ENCODE data around the gene MCC. TPM values are rescaled to one million over a fixed set of nuclear protein-coding genes. Genes with fewer than 3 reads are reported as not detected.

The MCC gene
- total and polyA plus RNA-seq, 12 donors: 1.8 to 12.6 (median 8.9) TPM

DNA sequence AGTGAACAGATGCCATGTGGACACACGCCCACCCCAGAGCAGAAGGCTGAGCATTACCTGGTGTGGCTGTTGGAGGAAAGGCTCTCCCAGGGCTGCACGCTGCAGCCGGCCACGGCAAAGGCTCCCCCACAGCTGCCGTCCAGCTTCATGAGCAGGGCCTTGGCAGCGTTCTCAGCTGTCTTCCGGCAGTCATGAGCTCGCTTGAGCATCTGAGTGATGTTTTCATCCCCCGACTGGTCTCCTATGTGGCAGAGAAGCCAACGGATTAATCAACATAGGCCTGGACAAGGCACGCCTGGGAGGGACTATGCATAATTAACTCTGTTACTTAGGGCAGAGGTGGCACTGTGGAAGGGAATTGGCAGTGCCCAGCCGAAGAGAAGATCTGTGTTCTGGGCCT is 424.3 kb downstream of the MCC start:
- H3K36me3 ChIP-seq (replicated peaks in 1 of 2): no peaks in the 10 kb centered on the region
- no peaks in the 10 kb centered on the region for H3K9me3 ChIP-seq (replicated peaks in 1 of 3)
- peaks cover 0 to 9% of the 10 kb centered on the region in 2 donors for H3K4me1 ChIP-seq (replicated peaks in 1 of 2)
- TF ChIP-seq, protein P1, sequence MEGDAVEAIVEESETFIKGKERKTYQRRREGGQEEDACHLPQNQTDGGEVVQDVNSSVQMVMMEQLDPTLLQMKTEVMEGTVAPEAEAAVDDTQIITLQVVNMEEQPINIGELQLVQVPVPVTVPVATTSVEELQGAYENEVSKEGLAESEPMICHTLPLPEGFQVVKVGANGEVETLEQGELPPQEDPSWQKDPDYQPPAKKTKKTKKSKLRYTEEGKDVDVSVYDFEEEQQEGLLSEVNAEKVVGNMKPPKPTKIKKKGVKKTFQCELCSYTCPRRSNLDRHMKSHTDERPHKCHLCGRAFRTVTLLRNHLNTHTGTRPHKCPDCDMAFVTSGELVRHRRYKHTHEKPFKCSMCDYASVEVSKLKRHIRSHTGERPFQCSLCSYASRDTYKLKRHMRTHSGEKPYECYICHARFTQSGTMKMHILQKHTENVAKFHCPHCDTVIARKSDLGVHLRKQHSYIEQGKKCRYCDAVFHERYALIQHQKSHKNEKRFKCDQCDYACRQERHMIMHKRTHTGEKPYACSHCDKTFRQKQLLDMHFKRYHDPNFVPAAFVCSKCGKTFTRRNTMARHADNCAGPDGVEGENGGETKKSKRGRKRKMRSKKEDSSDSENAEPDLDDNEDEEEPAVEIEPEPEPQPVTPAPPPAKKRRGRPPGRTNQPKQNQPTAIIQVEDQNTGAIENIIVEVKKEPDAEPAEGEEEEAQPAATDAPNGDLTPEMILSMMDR (IDR thresholded peaks at IDR 0.05): no peak
- no peak for TF ChIP-seq POLR2A (IDR thresholded peaks at IDR 0.05)
- H3K27ac ChIP-seq: no peak overlapping the region
- peak in 1 of 7 donors; percentile 21 for DNase-seq
- no peak overlapping the region for H3K4me3 ChIP-seq
- H3K27me3 ChIP-seq: no peaks in the 10 kb centered on the region
- intact Hi-C loops (cut with DNase I): no loop called here
- WGBS, 4 donors: 80 to 92% (median 89%) methylated on average over 3 to 12 of the region's 12 CpGs

- Histone ChIP-seq H3K9me3 (replicated peaks in 1 of 3) (no peaks in the 10 kb centered on the region), H3K36me3 (replicated peaks in 1 of 2) (no peaks in the 10 kb centered on the region), H3K27me3 (no peaks in the 10 kb centered on the region), H3K4me1 (replicated peaks in 1 of 2) (peaks cover 0 to 9% of the 10 kb centered on the region in 2 donors), H3K4me3 (no peak overlapping the region), H3K27ac (no peak overlapping the region)
- DNase-seq: peak in 1 of 7 donors; percentile 5
- TF ChIP-seq, protein P1 (IDR thresholded peaks at IDR 0.05): no peak
- TF ChIP-seq POLR2A (IDR thresholded peaks at IDR 0.05): no peak
- intact Hi-C loops (cut with DNase I): no loop called here
- 89 to 94% (median 90%) methylated on average over 6 of the region's 6 CpGs for WGBS, 4 donors
Observed at GRCh38 chr5:113062869-113063508, 425.3 kb downstream of the MCC start.

DNA sequence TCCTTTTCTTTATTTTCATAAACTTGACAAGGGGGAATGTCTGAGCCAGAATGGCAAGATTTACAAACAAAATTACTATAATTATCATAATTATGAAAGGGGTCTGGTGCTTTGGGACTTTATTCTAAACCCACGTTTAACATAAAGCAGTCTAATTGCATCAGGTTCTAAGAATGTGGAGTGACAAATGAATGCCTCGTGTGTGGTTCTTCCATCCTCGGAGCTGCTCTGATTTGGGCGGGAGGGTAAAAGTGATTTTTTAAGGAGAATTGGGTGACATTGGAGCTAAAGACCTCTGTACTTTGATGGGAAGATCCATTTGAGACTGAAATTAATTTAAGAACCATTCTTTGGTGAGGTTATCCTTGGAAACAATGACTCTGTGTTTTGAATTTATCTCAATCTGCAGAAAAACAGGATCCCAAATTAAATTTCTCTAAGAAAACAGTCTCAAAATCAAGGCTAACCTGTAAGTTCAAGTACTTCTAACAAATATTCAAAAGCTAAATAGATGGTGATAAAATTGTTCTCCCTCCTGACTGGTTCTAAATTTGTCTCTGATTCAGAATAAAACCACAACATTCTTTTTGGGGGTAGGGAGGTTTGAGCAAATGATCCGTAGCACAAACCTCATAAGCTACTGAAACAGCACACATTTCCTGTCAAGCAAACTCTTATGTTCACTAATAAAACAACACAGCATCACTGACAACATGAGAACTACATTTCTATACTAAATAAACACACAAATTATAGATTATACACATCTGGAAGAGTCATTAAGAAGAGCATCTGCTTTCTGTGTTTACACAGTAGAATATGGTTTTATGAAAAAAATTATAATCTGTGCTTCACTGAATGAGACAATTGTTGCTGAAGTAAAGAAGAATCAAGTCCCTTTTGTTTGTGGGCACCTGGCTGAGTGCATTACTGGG is 426.1 kb downstream of the MCC start:
- Histone ChIP-seq H3K27ac (no peak overlapping the region), H3K27me3 (no peaks in the 10 kb centered on the region), H3K4me3 (no peak overlapping the region), H3K4me1 (replicated peaks in 1 of 2) (peaks cover 0 to 9% of the 10 kb centered on the region in 2 donors), H3K36me3 (replicated peaks in 1 of 2) (no peaks in the 10 kb centered on the region), H3K9me3 (replicated peaks in 1 of 3) (no peaks in the 10 kb centered on the region)
- no peak for TF ChIP-seq POLR2A (IDR thresholded peaks at IDR 0.05)
- TF ChIP-seq, protein P1 (IDR thresholded peaks at IDR 0.05): no peak
- 65 to 79% (median 70%) methylated on average over 5 of the region's 5 CpGs for WGBS, 4 donors
- no peak for DNase-seq
- intact Hi-C loops (cut with DNase I): no loop called here

DNA sequence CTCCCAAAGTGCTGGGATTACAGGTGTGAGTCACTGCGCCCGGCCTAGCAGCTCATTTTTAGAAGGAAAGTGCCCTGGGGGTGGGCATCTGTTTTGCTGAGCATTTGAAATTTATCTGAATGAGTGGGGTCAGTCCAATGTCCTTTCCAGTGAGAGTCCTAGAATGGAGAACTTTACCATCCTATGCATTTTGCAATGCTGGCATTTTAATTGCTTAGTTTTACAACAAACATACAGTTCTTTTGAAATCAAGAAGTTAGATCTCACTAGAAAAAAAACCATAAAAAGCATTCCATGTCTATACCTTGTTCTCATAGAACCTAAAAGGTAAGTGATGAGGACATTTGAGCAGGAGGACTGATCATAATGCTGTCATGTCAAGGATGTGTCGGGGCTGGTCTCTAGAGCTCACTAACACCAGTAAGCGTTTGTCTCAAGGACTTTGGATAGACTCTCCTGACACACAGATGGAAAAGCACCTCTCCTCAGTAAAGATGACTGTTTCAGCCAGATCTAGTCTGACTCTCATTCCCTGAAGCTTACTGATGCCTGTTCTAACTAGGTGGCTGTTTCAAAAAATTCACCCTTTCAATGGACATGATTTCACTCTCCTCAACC is 427.7 kb downstream of the MCC start:
- no peaks in the 10 kb centered on the region for H3K9me3 ChIP-seq (replicated peaks in 1 of 3)
- no peaks in the 10 kb centered on the region for H3K27me3 ChIP-seq
- peak in 1 of 7 donors; percentile 35 for DNase-seq
- 83 to 96% (median 91%) methylated on average over 3 to 4 of the region's 4 CpGs for WGBS, 4 donors
- H3K27ac ChIP-seq: no peak overlapping the region
- H3K4me3 ChIP-seq: no peak overlapping the region
- no peaks in the 10 kb centered on the region for H3K36me3 ChIP-seq (replicated peaks in 1 of 2)
- TF ChIP-seq, protein P1 (IDR thresholded peaks at IDR 0.05): no peak
- TF ChIP-seq POLR2A (IDR thresholded peaks at IDR 0.05): no peak
- H3K4me1 ChIP-seq (replicated peaks in 1 of 2): peaks cover 0 to 9% of the 10 kb centered on the region in 2 donors
- intact Hi-C loops (cut with DNase I): no loop called here
